Left kidney (tissue), 2 donors: ENCODE data around the gene ZNF583. TPM values are rescaled to one million over a fixed set of nuclear protein-coding genes. Genes with fewer than 3 reads are reported as not detected.

Experiments used
- DNase-seq: peaks from one replicate; pipeline ENCODE4 v3.0.0-alpha.2; 2013
- polyA plus RNA-seq: library from polyadenylated mRNA; unstranded; fragments of 120-200 nt; gene quantifications from one replicate; pipeline ENCODE4 v1.2.1, GENCODE V29; 2013; ENCODE audit not compliant: insufficient read length

The ZNF583 gene
- polyA plus RNA-seq, 1 donor: 11.9 TPM

DNA sequence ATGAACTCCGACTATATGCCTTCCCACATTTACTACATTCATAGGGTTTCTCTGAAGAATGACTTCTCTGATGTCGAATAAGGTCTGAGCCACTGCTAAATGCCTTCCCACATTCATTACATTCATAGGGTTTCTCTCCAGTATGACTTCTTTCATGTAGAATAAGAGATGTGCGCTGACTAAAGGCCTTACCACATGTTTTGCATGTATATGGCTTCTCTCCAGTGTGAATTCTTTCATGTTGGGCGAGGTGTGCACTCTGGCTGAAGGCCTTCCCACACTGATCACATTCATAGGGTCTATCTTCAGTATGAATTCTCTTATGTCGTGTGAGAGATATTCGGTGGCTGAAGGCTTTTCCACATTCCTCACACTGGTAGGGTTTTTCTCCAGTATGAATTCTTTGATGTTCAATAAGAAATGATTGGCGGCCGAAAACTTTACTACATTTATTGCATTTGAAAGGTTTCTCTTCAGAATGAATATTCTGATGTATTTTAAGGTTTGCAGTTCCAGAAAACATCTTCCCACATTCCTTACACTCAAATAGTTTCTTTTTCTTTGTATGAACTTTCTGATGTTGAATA, 37.2 kb downstream of the ZNF583 start:
- no peak for DNase-seq

DNA sequence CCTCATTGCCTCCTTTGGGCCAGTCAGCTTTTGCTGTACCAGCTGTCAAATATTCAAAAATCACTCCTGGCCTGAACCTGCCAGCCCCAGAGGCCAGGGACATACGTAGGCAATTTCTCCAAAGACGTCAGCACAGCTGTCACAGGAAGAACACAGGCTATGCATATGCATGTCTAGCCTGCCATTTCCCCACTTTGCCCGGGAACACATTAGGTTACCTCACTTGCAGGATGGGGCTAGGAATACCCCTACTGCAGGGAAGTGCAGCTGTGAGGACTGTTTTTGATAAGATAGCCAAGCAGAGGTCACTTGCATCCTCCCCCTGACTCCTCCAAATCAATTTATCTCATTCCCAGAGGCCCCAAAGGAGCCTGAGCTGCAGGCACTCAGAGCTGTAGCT, 70.2 kb downstream of the ZNF583 start:
- DNase-seq: no peak

DNA sequence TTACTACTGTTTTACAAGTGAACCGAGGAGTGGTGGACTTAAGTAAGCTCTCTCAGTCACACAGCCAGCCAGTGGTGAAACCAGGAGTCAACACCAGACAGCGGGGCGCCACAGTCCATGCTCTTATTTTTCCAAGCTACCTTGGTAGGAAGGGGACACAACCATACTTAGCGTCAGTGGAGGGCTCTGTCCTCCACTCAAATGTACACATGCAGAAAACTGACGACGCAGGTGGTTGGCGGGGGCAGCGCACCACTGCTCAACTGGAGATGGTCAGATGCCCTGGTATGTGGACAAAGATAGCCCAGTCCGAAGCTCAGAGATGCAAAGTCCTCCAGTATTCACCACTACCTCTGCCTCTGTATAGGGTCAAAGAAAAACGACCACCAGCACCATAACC, 72.0 kb downstream of the ZNF583 start:
- no peak for DNase-seq

Other genes starting within 250 kb of the ZNF583 start
- not detected for gene GALP, start 228.3 kb upstream of the ZNF583 start, polyA plus RNA-seq
- gene ZSCAN5B, start 206.5 kb upstream of the ZNF583 start, polyA plus RNA-seq: 0.13 TPM
- not detected for gene ZSCAN5C, start 202.1 kb upstream of the ZNF583 start, polyA plus RNA-seq
- gene EDDM13, start 131.6 kb upstream of the ZNF583 start, polyA plus RNA-seq: 5.0 TPM
- gene ZSCAN5A, start 89.5 kb upstream of the ZNF583 start, polyA plus RNA-seq: 21.3 TPM
- gene ZNF582, start 10.8 kb upstream of the ZNF583 start, polyA plus RNA-seq: 14.8 TPM
- gene ZNF667, start 73.0 kb downstream of the ZNF583 start, polyA plus RNA-seq: 25.3 TPM
- 39.1 TPM for gene ZNF471, start 103.5 kb downstream of the ZNF583 start, polyA plus RNA-seq
- 18.3 TPM for gene ZFP28, start 134.6 kb downstream of the ZNF583 start, polyA plus RNA-seq
- gene ZNF470, start 163.1 kb downstream of the ZNF583 start, polyA plus RNA-seq: 12.7 TPM
- 7.8 TPM for gene ZNF71, start 191.0 kb downstream of the ZNF583 start, polyA plus RNA-seq
- 2.4 TPM for gene SMIM17, start 238.8 kb downstream of the ZNF583 start, polyA plus RNA-seq